GM21619 (cell line): ENCODE data around the gene FALEC.

ENCODE experiments used
- ATAC-seq: cut with Tn5 transposase; IDR thresholded peaks from one replicate; pipeline ENCODE4 v1.9.1; 2021; ENCODE audit not compliant: unreplicated experiment

The FALEC gene

DNA sequence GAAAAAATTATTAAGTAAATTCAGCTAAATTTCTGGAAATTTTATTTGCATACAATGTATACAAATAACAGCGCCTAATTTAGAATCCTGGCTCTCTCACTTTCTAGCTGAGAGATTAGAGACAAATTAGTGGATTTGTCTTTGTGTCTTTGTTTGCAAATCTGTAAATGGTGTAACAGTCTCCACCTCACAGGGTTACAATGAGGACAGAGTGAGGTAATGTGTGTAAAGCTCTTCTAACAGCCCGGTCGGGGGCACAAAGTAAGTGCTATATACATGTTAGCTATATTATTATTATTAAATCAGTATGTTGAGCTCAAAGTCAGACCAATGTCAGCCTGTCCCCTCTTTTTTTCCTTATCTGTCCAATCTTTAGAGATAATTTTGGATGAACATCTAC lies 28.7 kb downstream of the FALEC start:
- ATAC-seq = no peak

DNA sequence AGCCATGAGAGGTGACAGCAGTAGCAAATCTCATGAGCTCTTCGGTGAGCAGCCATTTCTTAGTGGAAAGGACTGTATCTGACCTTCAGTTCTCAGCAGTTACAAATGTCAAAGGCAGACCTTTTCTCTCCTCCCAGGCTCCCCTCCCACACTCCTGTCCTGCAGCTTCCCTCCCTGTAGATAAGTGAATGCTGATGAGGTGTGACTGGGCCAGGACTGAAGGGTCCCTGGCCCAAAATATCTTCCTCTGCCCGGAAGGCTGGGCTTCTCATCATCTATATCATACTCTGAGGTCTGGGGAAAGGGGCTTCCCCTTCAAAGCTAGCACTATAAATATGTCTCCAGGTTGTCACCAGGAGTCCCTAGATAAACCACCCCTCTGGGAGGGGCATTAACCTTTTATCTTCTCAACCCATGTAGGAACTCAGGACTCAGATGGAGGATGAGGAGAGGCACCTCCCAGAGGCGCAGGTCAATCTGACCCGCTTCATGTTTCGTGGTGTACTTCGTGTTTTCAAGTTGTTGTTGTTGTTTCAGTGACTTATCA lies 30.0 kb downstream of the FALEC start:
- ATAC-seq = no peak

DNA sequence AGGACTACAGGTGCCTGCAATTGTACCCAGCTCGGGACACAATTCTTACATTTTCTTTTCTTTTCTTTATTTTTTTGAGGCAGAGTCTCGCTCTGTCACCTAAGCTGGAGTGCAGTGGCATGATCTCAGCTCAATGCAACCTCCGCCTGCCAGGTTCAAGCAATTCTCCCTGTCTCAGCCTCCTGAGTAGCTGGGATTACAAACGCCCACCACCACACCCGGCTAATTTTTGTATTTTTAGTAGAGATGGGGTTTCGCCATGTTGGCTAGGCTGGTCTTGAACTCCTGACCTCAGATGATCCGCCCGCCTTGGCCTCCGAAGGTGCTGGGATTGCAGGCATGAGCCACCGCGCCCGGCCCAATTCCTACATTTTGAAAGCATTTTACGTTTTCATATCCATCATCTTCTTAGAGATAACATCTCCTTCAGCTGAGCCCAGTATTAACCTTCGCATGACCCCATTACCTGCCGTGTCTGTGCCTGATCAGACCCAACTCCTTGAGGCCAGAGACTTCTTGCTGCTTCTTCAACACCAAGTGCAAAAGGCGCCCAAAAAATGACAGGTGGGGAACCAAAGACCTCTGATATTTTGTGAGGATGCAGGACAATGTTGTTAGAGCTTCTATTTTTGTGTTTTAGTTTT lies 30.9 kb downstream of the FALEC start:
- ATAC-seq = no peak

DNA sequence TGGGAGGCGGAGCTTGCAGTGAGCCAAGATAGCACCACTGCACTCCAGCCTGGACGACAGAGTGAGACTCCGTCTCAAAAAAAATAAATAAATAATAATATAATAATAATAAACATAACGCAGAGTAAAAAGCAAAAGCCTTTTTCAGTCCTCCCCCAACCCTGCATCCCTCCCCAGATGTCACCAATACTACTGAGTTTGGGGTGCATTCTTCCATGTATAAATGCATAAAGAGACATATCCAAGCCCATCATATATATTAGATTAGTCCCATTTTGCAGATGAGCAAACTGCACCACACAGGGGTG lies 32.7 kb downstream of the FALEC start:
- no peak for ATAC-seq

DNA sequence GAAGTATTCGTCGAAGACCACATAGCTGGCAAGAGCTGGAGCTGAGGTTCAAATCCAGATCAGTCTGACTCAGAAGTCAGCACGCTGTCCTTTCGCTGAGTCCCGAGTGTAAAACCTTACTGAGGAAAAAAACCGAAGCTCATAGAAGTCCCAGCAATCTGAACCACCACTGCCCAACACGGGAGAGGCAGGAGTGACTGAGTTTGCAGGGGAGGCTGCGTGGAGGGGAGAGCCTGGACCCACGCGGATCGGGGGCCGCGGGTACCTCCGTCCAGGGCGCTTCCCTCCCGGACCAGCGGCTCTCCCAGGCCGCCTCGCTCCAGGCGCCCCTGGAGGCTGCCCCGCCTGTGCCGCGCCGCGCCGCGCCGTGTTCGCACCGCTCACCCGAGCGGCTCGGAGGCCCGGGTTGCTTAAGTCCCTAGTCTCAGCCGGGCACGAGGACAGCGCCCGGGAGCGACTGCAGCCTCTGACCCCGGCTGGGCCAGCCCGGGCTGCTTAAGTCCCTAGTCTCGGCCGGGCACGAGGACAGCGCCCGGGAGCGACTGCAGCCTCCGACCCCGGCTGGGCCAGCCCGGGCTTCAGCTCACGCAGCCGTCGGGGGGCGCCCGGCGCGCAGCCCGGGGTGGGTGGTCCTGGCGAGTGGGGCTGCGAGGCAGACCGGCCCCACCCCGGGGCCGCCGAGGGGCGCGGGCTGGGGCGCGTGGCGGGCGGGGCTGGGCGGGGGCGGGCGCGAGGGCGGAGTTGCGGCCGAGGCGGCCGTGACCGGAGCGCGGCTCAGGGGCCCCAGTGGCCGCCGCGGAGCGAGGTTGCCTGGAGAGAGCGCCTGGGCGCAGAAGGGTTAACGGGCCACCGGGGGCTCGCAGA lies 33.3 kb downstream of the FALEC start, which contains the start of gene ADAMTSL4:
Gene ADAMTSL4 (plus strand): TSS at position 777 of the 864 bp plus-strand sequence. CDS start 2,881 bp downstream, outside the sequence.
- ATAC-seq = no peak

DNA sequence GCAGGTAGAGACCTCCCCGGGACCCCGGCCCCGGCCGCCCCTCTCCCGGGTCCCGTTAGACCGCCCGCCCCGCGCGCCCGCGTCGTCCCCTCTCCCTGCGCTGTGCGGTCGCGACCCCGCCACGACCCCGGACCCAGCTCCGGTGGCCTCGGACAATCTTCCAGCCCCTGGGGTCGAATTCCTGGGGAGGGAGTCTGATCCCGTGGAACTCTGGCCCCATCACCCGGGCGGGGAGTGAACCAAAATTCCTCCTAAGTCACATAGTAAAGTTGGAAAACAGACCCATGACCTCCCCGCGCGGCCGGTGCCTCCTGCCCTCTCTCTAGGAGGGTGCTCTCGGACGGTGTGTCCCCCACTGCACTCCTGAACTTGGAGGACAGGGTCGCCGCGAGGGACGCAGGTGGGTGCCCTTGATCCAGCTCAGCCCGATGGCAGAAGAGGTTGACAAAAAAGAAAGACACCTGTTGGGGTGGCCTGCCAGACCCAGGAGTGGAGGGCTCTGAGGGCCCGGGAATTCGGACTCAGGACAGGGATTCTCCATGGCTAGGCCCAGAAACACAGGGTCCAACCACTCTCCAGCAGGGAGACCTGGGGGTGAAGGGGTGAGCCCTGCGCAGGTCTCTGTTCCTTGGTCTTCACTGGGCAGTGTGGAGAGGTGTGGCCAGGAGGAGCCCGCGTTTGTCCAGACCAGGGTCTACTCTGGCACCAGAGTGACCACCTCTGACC lies 34.1 kb downstream of the FALEC start:
- ATAC-seq = no peak

DNA sequence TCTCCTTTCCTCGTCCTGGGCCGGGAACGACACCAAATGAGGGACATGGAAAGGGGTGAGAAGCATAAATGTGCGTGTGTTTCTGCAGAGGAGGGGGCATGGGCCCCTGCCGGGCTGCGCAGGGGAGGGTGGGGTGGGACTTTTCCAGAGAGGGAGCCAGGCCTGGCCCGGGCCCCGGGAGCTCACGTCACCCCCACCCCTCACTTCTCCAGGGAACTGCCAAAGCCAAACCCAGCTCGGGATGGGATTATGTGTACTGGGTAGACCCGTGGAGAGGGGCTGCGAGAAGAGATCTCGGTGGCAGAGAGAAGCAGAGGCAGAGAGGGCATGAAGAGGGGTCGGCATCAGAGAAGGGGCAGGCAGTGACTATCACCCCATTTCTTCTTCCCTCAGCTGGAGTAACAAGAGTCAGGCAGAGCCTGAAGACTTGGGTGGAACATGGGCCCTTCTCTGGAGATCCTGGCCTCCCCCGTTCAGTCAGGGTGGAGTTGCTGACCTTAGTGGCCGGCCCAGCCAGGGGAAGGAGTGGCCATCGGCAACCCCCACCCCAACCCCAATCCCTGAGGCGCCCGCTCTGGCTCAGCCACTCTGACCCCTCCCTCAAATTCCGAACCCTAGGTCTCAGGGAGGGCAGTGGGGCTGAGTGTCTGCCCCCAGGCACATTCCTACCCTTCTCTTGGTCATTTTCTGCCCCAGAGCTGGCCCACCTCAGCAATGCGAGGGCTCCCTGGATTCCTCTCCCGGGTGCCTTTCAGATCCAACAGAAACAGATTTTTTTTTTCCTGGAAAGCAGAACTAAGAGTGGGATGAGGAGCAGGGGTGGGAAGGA lies 34.9 kb downstream of the FALEC start:
- no peak for ATAC-seq

DNA sequence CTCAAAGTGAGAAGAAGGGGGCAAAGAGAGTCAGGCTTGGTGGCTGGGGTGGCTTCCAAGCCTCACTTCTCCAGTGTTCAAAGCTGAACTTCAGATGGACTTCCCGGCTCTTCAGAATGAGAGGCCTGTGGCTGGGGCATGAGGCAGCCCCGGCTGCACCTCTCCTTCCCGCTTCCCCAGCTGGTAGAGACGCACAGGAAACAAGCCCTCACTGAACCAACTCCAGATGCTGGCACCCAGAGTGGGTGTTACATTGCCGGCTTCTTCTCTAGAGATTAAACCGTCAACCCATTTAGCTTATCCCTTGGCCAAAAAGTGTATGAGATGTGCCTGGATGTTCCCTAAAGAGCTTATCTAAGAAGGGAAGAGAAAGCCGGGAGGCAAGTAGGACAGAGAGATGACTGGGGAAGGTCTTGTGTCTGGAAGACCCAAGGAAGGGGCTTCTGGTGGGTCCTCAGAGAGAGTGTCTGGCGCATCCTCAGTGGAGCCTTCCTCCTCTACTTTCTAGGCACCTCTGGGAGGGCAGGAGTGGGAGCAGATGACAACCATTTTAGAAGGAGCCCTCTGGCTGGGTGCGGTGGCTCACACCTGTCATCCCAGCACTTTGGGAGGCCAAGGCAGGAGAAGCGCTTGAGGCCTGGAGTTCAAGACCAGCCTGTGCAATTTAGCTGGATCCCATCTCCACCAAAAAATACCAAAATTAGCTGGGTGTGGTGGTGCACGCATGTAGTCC lies 35.7 kb downstream of the FALEC start:
- ATAC-seq = no peak

DNA sequence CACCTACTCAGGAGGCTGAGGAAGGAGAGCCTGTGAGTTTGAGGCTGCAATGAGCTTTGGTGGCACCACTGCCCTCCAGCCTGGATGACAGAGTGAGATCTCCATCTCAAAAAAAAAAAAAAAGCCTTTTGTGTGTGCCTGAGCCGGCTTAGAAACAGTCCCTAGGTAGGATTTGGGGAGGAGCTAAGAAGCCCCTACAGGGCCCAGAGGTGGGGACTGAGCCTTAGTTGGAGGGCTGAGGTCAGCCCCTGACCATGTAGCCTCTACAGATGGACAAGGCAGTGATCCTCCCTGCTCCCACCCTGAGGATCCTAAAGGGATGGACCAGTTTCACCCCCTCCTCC lies 36.2 kb downstream of the FALEC start:
- ATAC-seq = no peak

DNA sequence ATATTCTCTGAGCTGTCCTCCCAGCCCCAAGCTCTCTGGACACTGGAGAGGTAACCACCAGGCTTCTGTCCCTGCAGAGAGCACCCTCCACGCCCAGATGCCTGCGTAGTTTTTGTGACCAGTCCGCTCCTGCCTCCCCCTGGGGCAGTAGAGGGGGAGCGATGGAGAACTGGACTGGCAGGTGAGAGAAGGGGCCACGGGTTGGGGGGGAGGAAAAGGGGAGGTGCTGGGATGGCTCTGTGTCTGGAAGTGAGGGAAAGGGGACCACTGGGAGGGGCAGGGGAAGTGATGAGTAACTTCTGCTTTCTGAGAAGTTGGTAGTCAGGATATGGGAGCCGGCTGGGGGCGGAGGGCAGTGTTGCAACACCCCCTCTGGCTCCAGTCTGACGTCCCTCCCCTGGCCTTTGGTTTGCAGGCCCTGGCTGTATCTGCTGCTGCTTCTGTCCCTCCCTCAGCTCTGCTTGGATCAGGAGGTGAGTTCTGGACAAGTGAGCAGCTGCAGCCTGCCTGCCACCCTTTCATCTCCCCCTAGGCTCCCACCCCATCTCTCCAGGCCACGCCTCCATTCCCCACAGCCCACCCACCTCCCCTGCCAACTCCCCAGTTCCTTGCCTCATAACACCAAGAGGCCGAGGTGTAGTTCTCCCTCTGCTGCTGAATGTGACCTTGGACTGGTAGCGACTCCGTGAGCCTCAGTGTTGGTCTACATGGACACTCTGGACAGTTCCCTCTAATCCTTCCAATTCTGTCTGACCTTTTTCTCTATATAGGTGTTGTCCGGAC lies 36.8 kb downstream of the FALEC start:
- ATAC-seq = no peak

DNA sequence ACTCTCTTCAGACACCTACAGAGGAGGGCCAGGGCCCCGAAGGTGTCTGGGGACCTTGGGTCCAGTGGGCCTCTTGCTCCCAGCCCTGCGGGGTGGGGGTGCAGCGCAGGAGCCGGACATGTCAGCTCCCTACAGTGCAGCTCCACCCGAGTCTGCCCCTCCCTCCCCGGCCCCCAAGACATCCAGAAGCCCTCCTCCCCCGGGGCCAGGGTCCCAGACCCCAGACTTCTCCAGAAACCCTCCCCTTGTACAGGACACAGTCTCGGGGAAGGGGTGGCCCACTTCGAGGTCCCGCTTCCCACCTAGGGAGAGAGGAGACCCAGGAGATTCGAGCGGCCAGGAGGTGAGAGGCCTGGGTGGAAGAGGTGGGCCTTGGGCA lies 37.3 kb downstream of the FALEC start:
- ATAC-seq = no peak

DNA sequence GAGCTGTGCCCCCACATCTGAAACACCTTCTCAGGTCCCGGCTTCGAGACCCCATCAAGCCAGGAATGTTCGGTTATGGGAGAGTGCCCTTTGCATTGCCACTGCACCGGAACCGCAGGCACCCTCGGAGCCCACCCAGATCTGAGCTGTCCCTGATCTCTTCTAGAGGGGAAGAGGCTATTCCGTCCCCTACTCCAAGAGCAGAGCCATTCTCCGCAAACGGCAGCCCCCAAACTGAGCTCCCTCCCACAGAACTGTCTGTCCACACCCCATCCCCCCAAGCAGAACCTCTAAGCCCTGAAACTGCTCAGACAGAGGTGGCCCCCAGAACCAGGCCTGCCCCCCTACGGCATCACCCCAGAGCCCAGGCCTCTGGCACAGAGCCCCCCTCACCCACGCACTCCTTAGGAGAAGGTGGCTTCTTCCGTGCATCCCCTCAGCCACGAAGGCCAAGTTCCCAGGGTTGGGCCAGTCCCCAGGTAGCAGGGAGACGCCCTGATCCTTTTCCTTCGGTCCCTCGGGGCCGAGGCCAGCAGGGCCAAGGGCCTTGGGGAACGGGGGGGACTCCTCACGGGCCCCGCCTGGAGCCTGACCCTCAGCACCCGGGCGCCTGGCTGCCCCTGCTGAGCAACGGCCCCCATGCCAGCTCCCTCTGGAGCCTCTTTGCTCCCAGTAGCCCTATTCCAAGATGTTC lies 38.0 kb downstream of the FALEC start:
- ATAC-seq = no peak

DNA sequence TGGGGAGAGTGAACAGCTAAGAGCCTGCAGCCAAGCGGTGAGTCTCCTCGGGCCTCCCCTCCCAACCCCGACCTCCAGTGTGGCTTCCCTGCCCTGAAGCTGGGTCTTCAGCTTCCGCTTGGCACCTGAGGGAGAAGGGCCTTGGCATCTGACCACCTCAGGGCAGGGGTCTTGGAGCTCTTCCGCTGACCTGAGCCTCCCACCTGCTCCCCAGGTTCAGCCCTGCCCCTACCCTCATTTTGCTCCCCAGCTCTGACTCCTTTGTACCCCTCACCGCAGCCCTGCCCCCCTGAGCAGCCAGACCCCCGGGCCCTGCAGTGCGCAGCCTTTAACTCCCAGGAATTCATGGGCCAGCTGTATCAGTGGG lies 38.5 kb downstream of the FALEC start:
- ATAC-seq = no peak

DNA sequence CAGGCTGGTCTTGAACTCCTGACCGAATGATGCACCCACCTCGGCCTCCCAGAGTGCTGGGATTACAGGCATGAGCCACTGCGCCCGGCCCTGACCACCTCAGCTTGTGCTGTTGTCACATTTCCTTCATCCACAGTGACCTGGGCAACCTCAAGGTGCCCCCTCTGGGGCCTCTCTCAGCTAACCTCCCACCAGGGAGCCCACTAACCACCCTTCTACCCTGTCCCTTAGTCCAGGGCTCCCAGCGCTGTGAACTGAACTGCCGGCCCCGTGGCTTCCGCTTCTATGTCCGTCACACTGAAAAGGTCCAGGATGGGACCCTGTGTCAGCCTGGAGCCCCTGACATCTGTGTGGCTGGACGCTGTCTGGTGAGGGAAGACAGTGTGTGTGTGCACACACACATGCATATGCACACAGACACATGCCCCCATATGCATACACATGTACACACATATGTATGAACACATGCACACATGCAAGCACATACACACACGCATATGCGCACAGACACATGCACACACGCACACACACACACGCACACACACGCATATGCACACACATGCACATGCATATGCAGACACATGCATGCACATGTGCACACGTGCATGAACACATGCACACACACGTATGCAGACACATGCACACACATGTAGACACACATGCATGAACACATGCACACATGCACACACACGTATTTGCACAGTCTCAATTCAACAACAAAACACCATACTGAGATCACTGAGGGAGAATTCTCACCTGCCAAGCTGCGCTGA lies 39.8 kb downstream of the FALEC start:
- no peak for ATAC-seq

DNA sequence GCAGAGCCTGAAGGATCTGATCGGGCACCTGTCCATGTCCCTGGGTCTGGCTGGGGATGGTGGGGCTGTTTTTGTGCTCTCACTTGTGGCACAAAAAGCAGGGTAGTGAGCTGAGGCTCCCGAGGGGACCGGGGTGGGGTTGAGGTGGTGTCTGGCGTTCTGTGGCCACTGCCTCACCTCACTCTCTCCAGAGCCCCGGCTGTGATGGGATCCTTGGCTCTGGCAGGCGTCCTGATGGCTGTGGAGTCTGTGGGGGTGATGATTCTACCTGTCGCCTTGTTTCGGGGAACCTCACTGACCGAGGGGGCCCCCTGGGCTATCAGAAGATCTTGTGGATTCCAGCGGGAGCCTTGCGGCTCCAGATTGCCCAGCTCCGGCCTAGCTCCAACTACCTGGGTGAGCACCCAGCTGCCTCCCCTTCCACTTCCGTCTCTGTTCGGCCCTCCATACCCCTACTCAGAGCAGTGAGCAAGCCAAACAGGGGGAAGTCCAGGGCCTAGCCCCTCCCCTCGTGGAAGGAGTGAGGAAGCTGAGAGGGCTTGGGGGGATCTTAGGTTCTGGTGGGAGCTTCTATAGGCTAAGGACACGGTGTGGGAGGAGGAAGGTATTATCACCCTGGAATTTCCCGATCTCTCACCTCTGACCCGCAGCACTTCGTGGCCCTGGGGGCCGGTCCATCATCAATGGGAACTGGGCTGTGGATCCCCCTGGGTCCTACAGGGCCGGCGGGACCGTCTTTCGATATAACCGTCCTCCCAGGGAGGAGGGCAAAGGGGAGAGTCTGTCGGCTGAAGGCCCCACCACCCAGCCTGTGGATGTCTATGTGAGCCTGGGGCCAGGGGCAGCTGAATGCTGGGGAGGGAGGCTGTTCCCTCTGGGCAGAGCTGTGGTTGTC lies 40.7 kb downstream of the FALEC start:
- ATAC-seq = no peak

DNA sequence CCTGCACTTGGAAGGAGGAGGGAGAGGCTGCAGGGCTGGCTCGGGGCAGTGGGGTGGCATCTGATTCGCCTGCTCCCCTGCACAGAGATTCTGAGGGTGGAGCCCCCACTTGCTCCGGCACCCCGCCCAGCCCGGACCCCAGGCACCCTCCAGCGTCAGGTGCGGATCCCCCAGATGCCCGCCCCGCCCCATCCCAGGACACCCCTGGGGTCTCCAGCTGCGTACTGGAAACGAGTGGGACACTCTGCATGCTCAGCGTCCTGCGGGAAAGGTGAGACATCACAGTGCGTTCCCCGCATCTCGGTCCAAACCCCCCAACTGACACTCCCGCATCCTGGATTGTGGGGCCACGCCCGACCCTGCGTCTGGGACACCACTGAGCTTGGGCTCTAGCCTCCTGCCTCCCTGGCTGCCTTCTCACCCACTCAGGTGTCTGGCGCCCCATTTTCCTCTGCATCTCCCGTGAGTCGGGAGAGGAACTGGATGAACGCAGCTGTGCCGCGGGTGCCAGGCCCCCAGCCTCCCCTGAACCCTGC lies 41.6 kb downstream of the FALEC start:
- ATAC-seq = no peak

DNA sequence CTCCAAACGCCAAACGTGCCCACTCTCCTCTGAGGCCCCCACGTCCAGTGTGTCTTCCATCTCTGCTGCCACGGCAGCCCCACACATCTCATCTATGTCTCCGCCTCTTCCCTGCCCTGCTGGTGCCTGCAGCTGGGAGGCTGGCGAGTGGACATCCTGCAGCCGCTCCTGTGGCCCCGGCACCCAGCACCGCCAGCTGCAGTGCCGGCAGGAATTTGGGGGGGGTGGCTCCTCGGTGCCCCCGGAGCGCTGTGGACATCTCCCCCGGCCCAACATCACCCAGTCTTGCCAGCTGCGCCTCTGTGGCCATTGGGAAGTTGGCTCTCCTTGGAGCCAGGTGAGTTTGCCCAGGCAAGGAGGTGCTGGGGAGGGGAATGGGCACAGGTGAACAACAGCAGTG lies 42.3 kb downstream of the FALEC start:
- no peak for ATAC-seq
